PC-9 (cell line): Measurements from ENCODE around the gene GPR45. TPM values are rescaled to one million over a fixed set of nuclear protein-coding genes. Genes with fewer than 3 reads are reported as not detected.

Source experiments
- BruUV-seq: library from RNA; stranded (reverse); fragments of 400-500 nt; replicated peaks from 2 replicates; lab custom pipeline; 2021; lab: Mats Ljungman, UMichigan
- CTCF ChIA-PET: fragments of 300-600 bp; sonication (Branson Sonifier 250); formaldehyde crosslinking; loops from one replicate; lab custom pipeline; 2022; ENCODE audit warnings: antibody characterized with exemption; lab: Charles Lee
- POLR2A ChIA-PET: fragments of 300-600 bp; sonication (Branson Sonifier 250); formaldehyde crosslinking; loops from one replicate; lab custom pipeline; 2022; ENCODE audit warnings: antibody characterized with exemption; ENCODE audit not compliant: unreplicated experiment; lab: Charles Lee
- DNase-seq, 2 experiments: peaks; one replicate each; pipeline versions ENCODE4 v3.0.0 to v3.0.0-alpha.2; 2015 to 2022; ENCODE audit warnings: mixed read lengths in 1 of 2
- H2AFZ ChIP-seq: fragments of 200-600 bp; sonication (generic); 2 replicates; pipeline ENCODE4 v1.8.1; 2017; ENCODE audit warnings: antibody characterized with exemption
- H3F3A ChIP-seq: fragments of 200-600 bp; sonication (generic); 2 replicates; pipeline ENCODE4 v1.8.1; 2017; ENCODE audit warnings: antibody characterized with exemption, mild to moderate bottlenecking, low read depth; ENCODE audit not compliant: insufficient read depth
- H3K27ac ChIP-seq: fragments of 200-600 bp; sonication (generic); 2 replicates; pipeline ENCODE4 v1.6.1; 2016; ENCODE audit warnings: mixed run types
- H3K27me3 ChIP-seq: fragments of 200-600 bp; sonication (generic); 2 replicates; pipeline ENCODE4 v1.6.1; 2016; ENCODE audit warnings: low read depth, mixed run types; ENCODE audit not compliant: insufficient read depth
- H3K36me3 ChIP-seq: fragments of 200-600 bp; sonication (generic); 2 replicates; pipeline ENCODE4 v1.6.1; 2016; ENCODE audit warnings: low read depth, mixed run types
- H3K4me1 ChIP-seq: fragments of 200-600 bp; sonication (generic); replicated peaks from 2 replicates; pipeline ENCODE4 v1.6.1; 2016; ENCODE audit warnings: mixed run types; ENCODE audit not compliant: insufficient read depth
- H3K4me2 ChIP-seq: fragments of 200-600 bp; sonication (generic); 2 replicates; pipeline ENCODE4 v1.6.1; 2017; ENCODE audit warnings: mixed run types
- H3K4me3 ChIP-seq: fragments of 200-600 bp; sonication (generic); 2 replicates; pipeline ENCODE4 v1.6.1; 2016; ENCODE audit warnings: mixed run types
- H3K79me2 ChIP-seq: fragments of 200-600 bp; sonication (generic); 2 replicates; pipeline ENCODE4 v1.6.1; 2017; ENCODE audit warnings: low read depth, mixed run types
- H3K9me2 ChIP-seq: fragments of 200-600 bp; sonication (generic); 2 replicates; pipeline ENCODE4 v1.8.1; 2017; ENCODE audit warnings: mild to moderate bottlenecking; ENCODE audit not compliant: insufficient read depth
- H3K9me3 ChIP-seq: fragments of 200-600 bp; sonication (generic); 2 replicates; pipeline ENCODE4 v1.8.1; 2016; ENCODE audit warnings: low read depth; ENCODE audit not compliant: insufficient read depth
- H4K20me1 ChIP-seq: fragments of 200-600 bp; sonication (generic); 2 replicates; pipeline ENCODE4 v1.8.1; 2017; ENCODE audit not compliant: insufficient read depth
- CTCF ChIP-seq: fragments of 200-600 bp; sonication (generic); conservative IDR thresholded peaks from 2 replicates; pipeline ENCODE4 v1.6.1; 2017; ENCODE audit warnings: mixed run types, antibody characterized with exemption, mild to moderate bottlenecking, moderate library complexity
- EZH2 ChIP-seq: fragments of 200-600 bp; sonication (generic); IDR thresholded peaks from 2 replicates; pipeline ENCODE4 v1.8.0; 2017; ENCODE audit warnings: antibody characterized with exemption, low read depth
- intact Hi-C: fragments of 100-400 bp; cut with micrococcal nuclease; formaldehyde crosslinking; loops from one replicate; pipeline ENCODE4 v1.10.0; 2022; ENCODE audit not compliant: unreplicated experiment
- total RNA-seq: library from RNA; stranded (reverse); gene quantifications from 2 replicates; pipeline ENCODE4 v1.2.3, GENCODE V29; 2021

GPR45 gene
- total RNA-seq, 1 experiment from 2014 or later: not detected

DNA sequence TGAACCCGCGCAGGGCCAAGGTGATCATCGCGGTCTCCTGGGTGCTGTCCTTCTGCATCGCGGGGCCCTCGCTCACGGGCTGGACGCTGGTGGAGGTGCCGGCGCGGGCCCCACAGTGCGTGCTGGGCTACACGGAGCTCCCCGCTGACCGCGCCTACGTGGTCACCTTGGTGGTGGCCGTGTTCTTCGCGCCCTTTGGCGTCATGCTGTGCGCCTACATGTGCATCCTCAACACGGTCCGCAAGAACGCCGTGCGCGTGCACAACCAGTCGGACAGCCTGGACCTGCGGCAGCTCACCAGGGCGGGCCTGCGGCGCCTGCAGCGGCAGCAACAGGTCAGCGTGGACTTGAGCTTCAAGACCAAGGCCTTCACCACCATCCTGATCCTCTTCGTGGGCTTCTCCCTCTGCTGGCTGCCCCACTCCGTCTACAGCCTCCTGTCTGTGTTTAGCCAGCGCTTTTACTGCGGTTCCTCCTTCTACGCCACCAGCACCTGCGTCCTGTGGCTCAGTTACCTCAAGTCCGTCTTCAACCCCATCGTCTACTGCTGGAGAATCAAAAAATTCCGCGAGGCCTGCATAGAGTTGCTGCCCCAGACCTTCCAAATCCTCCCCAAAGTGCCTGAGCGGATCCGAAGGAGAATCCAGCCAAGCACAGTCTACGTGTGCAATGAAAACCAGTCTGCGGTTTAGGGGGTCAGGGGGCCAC, 897 bp downstream of the GPR45 start:
- no peak for DNase-seq
- POLR2A ChIA-PET: no interaction called here
- intact Hi-C loops: no loop called here
- Histone ChIP-seq H3K27me3 (0 out of 2 replicates have a peak, but pooled peaks cover 6% of the 10 kb centered on the region), H3F3A (no peaks in the 10 kb centered on the region), H3K9me2 (no peaks in the 10 kb centered on the region), H3K79me2 (no peaks in the 10 kb centered on the region), H3K4me2 (no peak overlapping the region), H4K20me1 (no peaks in the 10 kb centered on the region), H3K27ac (no peak overlapping the region), H3K36me3 (no peaks in the 10 kb centered on the region), H3K4me1 (no peaks in the 10 kb centered on the region), H3K4me3 (no peak overlapping the region), H3K9me3 (no peaks in the 10 kb centered on the region), H2AFZ (no peak overlapping the region)
- CTCF ChIA-PET: no interaction called here
- no peak for TF ChIP-seq EZH2
- no peak for TF ChIP-seq CTCF
- no TSS peak for BruUV-seq

GRCh38 chr2:105243961-105244360, 2.4 kb downstream of the GPR45 start:
- intact Hi-C loops: no loop called here
- H3K27me3 ChIP-seq: 0 out of 2 replicates have a peak, but pooled peaks cover 6% of the 10 kb centered on the region
- ChIA-PET CTCF (no interaction called here), POLR2A (no interaction called here)
- no peaks in the 10 kb centered on the region for H4K20me1 ChIP-seq
- H3F3A ChIP-seq: no peaks in the 10 kb centered on the region
- no peak overlapping the region for H2AFZ ChIP-seq
- no peaks in the 10 kb centered on the region for H3K4me1 ChIP-seq
- no TSS peak for BruUV-seq
- no peak for DNase-seq
- H3K9me3 ChIP-seq: no peaks in the 10 kb centered on the region
- no peaks in the 10 kb centered on the region for H3K79me2 ChIP-seq
- no peaks in the 10 kb centered on the region for H3K36me3 ChIP-seq
- H3K4me3 ChIP-seq: no peak overlapping the region
- TF ChIP-seq EZH2 (no peak), CTCF (no peak)
- no peaks in the 10 kb centered on the region; the same call in 1 of the 2 replicates for H3K9me2 ChIP-seq
- H3K27ac ChIP-seq: no peak overlapping the region
- H3K4me2 ChIP-seq: no peak overlapping the region

GRCh38 chr2:105244451-105244850, 2.9 kb downstream of the GPR45 start:
- CTCF ChIA-PET: no interaction called here
- Histone ChIP-seq H3K27me3 (0 out of 2 replicates have a peak, but pooled peaks cover 6% of the 10 kb centered on the region), H3K36me3 (no peaks in the 10 kb centered on the region), H3K4me1 (no peaks in the 10 kb centered on the region), H4K20me1 (no peaks in the 10 kb centered on the region), H3F3A (no peaks in the 10 kb centered on the region), H2AFZ (no peak overlapping the region), H3K4me2 (no peak overlapping the region), H3K9me2 (no peaks in the 10 kb centered on the region; the same call in 1 of the 2 replicates), H3K79me2 (no peaks in the 10 kb centered on the region), H3K4me3 (no peak overlapping the region), H3K27ac (no peak overlapping the region), H3K9me3 (no peaks in the 10 kb centered on the region)
- intact Hi-C loops: no loop called here
- TF ChIP-seq EZH2 (no peak), CTCF (no peak)
- DNase-seq: no peak
- no TSS peak for BruUV-seq
- POLR2A ChIA-PET: no interaction called here
